Suprapubic skin (tissue), 4 donors: ENCODE results near the gene CDH16. TPM values are rescaled to one million over a fixed set of nuclear protein-coding genes. Genes with fewer than 3 reads are reported as not detected.
A peak's percentile ranks its signal among the peaks of the same experiment; 100 is the strongest.

Source experiments
- DNase-seq, 2 donors: peaks; one replicate each; pipeline ENCODE4 v3.0.0-alpha.2; 2019; ENCODE audit warnings: low spot score in 2 of 2
- H3K27ac ChIP-seq: fragments of 200-600 bp; sonication (generic); one replicate; pipeline ENCODE4 v1.5.1; 2019
- H3K27me3 ChIP-seq: fragments of 200-600 bp; sonication (generic); one replicate; pipeline ENCODE4 v1.5.1; 2019
- H3K36me3 ChIP-seq: fragments of 200-600 bp; sonication (generic); one replicate; pipeline ENCODE4 v1.5.1; 2019
- H3K4me1 ChIP-seq: fragments of 200-600 bp; sonication (generic); one replicate; pipeline ENCODE4 v1.5.1; 2019
- H3K4me3 ChIP-seq: fragments of 200-600 bp; sonication (generic); one replicate; pipeline ENCODE4 v1.5.1; 2019; ENCODE audit warnings: mild to moderate bottlenecking
- H3K9me3 ChIP-seq: fragments of 200-600 bp; sonication (generic); one replicate; pipeline ENCODE4 v1.5.1; 2019
- EP300 ChIP-seq: sonication (generic); formaldehyde crosslinking; IDR thresholded peaks from one replicate; pipeline ENCODE4 v1.6.1; 2017; ENCODE audit warnings: antibody characterized with exemption
- POLR2A ChIP-seq, 2 donors: fragments of 450-650 bp; IDR thresholded peaks; one replicate each; pipeline ENCODE4 v1.6.1; 2017; ENCODE audit warnings: antibody characterized with exemption in 2 of 2, mild to moderate bottlenecking in 2 of 2, moderate library complexity in 2 of 2
- POLR2AphosphoS5 ChIP-seq, 3 donors: sonication (generic); formaldehyde crosslinking; IDR thresholded peaks; one replicate each; pipeline ENCODE4 v1.6.1; 2017; ENCODE audit warnings: antibody characterized with exemption in 3 of 3
- WGBS: methylation state at CpG from one replicate; pipeline ENCODE4 v1.1.5; 2018; 5-methylcytosine and 5-hydroxymethylcytosine counted together
- total RNA-seq, 4 donors: library from RNA; depleted of rRNA; stranded (reverse); fragments of >200 nt; gene quantifications; one replicate each; pipeline ENCODE4 v1.1.0, GENCODE V29; 2016
- TF ChIP-seq, protein P1 (sequence below), 2 donors: fragments of 200-600 bp in 1 of 2; fragments of 450-650 bp in 1 of 2; sonication (generic) in 1 of 2; IDR thresholded peaks; one replicate each; pipeline ENCODE4 v1.5.1; 2016 to 2019; ENCODE audit warnings: antibody characterized with exemption in 2 of 2, mild to moderate bottlenecking in 1 of 2, moderate library complexity in 1 of 2

CDH16 gene
- total RNA-seq, 4 donors from 2014 or later, result 0.45 TPM; not detected in 3

GRCh38 chr16:66905633-66906539 lies 12.8 kb downstream of the CDH16 start:
- Histone ChIP-seq H3K27me3 (no peaks in the 10 kb centered on the region), H3K36me3 (no peaks in the 10 kb centered on the region), H3K4me3 (no peak overlapping the region), H3K27ac (no peak overlapping the region), H3K4me1 (peaks cover 14% of the 10 kb centered on the region), H3K9me3 (no peaks in the 10 kb centered on the region)
- 70% methylated on average over 10 of the region's 11 CpGs for WGBS
- no peak for DNase-seq
- no peak for TF ChIP-seq EP300
- TF ChIP-seq POLR2AphosphoS5 (IDR thresholded peaks at IDR 0.05), result no peak

DNA sequence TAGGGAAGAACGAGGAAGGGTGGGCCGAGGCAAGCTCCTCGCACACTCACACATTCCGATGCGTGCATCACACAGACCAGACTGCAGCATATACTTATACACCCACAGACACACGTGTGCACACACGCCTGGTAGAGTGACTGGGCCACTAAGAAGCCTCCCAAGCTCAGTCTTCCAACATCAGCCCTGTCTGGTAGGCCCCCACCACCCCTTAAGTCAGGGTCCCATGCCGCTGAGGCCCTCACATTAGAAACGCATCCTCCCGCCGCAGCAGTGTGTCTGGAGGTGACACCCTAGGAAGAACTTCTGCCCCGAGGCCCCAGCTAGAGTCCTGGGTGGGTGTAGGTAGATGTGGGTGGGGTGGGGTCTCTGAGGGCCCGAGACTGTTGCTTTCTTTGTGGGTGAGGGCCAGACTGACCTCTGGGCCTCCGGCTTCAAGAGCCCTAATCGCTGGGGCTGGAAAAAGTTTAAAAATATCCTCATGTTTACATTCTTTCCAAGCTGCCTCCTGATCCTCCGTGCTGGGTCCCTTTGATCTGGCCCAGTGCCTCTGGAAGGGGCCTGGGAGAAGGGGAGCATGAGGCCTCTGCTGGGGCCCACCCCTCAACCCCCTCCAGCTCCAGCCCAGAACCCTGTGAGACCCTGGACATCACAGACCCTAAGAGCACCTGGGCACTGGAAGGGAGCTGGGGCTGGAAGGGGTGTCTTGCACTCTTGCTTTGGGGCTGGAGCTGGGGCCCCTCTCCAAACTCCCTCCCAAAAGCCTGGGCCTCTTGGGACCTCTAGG lies 13.6 kb downstream of the CDH16 start:
- Histone ChIP-seq H3K4me1 (peaks cover 19% of the 10 kb centered on the region), H3K27me3 (no peaks in the 10 kb centered on the region), H3K4me3 (no peak overlapping the region), H3K27ac (no peak overlapping the region), H3K9me3 (no peaks in the 10 kb centered on the region), H3K36me3 (no peaks in the 10 kb centered on the region)
- TF ChIP-seq, protein P1, sequence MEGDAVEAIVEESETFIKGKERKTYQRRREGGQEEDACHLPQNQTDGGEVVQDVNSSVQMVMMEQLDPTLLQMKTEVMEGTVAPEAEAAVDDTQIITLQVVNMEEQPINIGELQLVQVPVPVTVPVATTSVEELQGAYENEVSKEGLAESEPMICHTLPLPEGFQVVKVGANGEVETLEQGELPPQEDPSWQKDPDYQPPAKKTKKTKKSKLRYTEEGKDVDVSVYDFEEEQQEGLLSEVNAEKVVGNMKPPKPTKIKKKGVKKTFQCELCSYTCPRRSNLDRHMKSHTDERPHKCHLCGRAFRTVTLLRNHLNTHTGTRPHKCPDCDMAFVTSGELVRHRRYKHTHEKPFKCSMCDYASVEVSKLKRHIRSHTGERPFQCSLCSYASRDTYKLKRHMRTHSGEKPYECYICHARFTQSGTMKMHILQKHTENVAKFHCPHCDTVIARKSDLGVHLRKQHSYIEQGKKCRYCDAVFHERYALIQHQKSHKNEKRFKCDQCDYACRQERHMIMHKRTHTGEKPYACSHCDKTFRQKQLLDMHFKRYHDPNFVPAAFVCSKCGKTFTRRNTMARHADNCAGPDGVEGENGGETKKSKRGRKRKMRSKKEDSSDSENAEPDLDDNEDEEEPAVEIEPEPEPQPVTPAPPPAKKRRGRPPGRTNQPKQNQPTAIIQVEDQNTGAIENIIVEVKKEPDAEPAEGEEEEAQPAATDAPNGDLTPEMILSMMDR (IDR thresholded peaks at IDR 0.05), result no peak
- TF ChIP-seq EP300 (no peak), POLR2A (IDR thresholded peaks at IDR 0.05) (no peak), POLR2AphosphoS5 (IDR thresholded peaks at IDR 0.05) (no peak)
- DNase-seq, result no peak
- 47% methylated on average over 14 of the region's 16 CpGs for WGBS

DNA sequence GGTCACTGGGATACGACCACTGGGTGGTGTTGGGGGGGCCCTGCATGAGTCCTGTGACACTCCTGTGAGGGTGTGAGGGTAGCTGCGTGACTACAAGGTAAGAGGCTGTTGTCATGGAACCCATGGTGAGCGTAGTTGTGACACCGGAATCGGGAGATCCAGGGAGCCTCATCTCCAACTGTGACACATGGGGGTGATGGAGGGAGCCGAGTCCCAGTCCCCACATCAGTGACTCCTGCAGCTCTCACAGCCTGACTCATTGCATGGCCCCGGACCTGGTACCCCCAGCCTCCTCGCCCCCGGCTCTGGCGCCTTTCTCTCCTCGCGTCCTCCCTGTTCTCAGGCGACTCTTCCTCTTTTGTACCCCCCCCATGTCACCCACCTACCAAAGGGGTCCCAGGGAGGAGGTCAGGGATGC lies 14.2 kb downstream of the CDH16 start:
- no peak for DNase-seq
- 83% methylated on average over 13 of the region's 13 CpGs for WGBS
- peaks cover 22% of the 10 kb centered on the region for H3K4me1 ChIP-seq
- H3K36me3 ChIP-seq, result no peaks in the 10 kb centered on the region
- no peak overlapping the region for H3K27ac ChIP-seq
- H3K4me3 ChIP-seq, result no peak overlapping the region
- no peaks in the 10 kb centered on the region for H3K9me3 ChIP-seq
- TF ChIP-seq POLR2A (IDR thresholded peaks at IDR 0.05), result no peak
- TF ChIP-seq, protein P1 (IDR thresholded peaks at IDR 0.05), result no peak
- TF ChIP-seq POLR2AphosphoS5 (IDR thresholded peaks at IDR 0.05), result no peak
- no peak for TF ChIP-seq EP300
- no peaks in the 10 kb centered on the region for H3K27me3 ChIP-seq

GRCh38 chr16:66903544-66904427 lies 14.9 kb downstream of the CDH16 start:
- H3K27ac ChIP-seq, result peak overlapping the region; percentile 23
- H3K9me3 ChIP-seq, result no peaks in the 10 kb centered on the region
- TF ChIP-seq POLR2AphosphoS5 (IDR thresholded peaks at IDR 0.05), result no peak
- TF ChIP-seq EP300, result no peak
- TF ChIP-seq POLR2A (IDR thresholded peaks at IDR 0.05), result no peak
- TF ChIP-seq, protein P1 (IDR thresholded peaks at IDR 0.05), result no peak
- H3K4me3 ChIP-seq, result no peak overlapping the region
- 80% methylated on average over 6 of the region's 11 CpGs for WGBS
- peaks cover 25% of the 10 kb centered on the region for H3K4me1 ChIP-seq
- H3K36me3 ChIP-seq, result no peaks in the 10 kb centered on the region
- DNase-seq, result no peak
- no peaks in the 10 kb centered on the region for H3K27me3 ChIP-seq
